GM19438 (cell line): Measurements from ENCODE around the gene AUTS2.

Source experiments
- ATAC-seq: cut with Tn5 transposase; IDR thresholded peaks from one replicate; pipeline ENCODE4 v1.9.1; 2021; ENCODE audit warnings: low read depth; ENCODE audit not compliant: unreplicated experiment

Gene AUTS2

GRCh38 chr7:69599286-69599954 is 1.1 kb downstream of the AUTS2 start:
- no peak for ATAC-seq

- no peak for ATAC-seq
Measured at GRCh38 chr7:69599955-69600709, 1.9 kb downstream of the AUTS2 start.

DNA sequence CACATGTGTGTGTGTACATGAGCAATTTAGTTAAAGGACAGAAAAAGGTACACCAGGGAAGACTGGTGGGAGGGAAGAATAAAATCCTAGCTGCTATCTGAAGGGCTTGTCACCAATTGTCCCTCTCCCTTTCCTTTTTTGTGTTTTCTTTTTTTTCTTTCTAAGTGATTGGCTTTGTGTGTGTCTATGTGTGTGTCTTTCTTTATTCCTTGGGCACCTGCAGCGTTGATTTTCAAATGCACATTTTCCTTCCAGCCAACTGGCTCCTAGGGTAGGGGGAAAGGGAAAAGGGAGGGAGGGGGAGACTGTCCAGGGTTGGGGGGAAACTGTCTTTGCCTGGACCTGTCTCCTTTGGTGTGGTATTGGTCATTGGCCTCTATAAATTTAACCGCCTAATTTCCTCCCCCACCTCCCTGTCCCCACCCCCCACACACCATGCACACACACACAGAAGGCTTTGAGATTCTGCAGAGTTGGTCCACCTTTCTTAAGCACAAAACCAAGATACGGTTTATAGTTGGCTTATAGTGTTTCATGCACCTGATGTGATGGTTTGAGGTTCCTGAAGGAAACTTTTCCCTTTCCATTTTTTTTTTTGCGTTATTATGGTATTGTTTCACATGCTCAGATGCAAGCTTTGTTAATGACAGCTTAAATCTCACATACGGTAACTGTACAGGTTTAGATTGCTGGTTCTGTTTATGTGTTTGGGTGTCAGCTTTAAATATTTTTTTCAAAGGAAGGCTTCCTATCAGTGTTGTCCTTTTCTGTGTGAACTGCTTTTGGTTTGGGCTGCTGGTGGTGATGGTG is 2.6 kb downstream of the AUTS2 start:
- no peak for ATAC-seq

GRCh38 chr7:69602522-69602921 is 4.2 kb downstream of the AUTS2 start:
- no peak for ATAC-seq

- no peak for ATAC-seq
Measured at GRCh38 chr7:69603351-69603750, 5.1 kb downstream of the AUTS2 start.

- ATAC-seq, result peak; percentile 63
Measured at GRCh38 chr7:69603937-69604494, 5.7 kb downstream of the AUTS2 start.

DNA sequence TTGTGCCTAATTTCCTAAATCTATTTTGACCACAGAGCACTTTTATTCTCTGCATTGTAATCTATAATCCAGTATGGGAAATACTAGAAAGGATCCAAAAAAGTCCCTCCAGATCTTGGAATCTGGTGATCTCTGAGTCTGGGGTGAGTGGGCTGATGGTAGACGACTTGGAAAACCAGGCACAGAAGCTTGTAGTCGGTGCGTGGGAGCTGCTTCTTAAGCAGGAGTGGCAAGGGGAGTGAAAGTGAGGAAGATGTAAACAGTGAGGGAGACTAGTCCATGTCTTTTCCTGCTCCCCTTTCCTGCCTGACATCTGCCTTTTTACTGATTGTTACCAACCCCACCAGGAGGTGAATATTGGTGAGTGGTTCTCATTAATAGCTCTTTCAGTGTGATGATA is 6.8 kb downstream of the AUTS2 start:
- ATAC-seq, result no peak

DNA sequence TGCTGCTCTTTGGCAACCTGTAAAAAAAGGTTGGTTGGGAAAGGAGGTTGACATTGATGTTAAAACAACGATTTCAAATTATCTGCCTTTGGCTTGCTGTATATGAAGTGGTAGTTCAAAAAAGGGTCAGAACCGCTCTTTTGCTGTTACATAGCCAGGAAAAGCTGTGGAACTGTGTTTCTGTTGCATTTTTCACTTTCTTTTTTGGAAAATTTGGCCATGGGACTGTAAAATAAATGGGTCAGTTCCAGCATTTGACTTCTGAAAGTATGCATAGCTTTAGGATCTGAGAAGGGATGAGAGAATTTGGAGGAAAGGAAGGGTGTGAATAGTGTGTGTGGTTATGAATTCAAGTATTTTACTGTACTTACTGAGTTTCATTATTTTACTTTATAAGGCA is 7.3 kb downstream of the AUTS2 start:
- ATAC-seq, result no peak

DNA sequence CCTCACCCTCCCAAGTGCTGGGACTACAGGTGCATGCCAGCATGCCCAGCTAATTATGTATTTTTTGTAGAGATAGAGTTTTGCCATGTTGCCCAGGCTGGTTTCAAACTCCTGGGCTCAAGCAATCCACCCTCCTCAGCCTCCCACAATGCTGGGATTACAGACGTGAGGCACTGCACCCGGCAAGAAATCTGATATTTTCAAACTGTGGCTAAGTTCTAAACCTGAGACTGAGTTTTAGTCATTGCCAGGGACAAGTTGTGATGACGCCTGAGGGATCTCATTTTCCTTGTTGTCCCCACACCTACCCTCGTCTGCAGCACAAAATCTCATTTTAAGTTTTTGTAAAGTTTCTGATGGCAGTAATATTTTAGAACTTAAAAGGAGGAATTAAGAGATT is 9.8 kb downstream of the AUTS2 start:
- ATAC-seq, result no peak

- no peak for ATAC-seq
Measured at GRCh38 chr7:69608878-69609277, 10.6 kb downstream of the AUTS2 start.

GRCh38 chr7:69609541-69610373 is 11.5 kb downstream of the AUTS2 start:
- ATAC-seq, result no peak

- no peak for ATAC-seq
Measured at GRCh38 chr7:69610374-69611084, 12.3 kb downstream of the AUTS2 start.

DNA sequence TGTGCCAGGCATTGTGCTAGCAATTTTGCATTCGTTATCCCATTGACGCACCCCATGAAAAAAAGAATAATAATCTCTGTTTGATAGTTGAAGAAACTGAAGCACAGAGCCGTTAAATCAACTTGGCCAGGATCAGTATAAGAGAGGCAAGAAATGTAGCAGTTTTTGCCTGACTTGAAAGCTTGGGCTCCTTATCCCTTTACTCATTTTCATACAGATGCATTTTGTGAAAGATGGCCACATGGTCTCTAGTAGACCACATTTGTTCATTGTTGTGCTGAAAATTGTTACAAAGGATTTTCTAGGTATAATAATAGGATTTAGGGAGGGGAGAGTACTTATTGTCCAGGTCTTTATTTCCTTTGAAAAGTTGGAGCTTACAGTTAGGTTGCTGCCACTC is 14.7 kb downstream of the AUTS2 start:
- ATAC-seq, result no peak

DNA sequence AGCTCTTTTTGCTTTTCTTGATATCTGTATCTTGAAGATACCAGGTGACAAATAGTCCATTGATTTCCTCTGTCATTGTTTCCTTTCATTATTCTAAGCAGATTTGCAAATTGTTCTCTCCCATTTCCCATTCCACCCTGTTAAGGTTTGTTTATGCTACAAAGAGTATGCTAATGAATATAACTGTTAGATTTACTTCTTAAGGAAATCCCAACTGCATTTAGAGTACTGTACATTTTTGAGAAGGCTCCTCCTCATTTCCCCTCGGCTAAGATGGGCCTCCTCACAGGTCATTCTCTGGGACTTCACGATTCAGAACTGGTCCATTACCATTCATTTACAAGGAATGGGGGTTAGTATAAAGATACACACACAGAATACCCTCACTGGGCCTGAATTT is 15.6 kb downstream of the AUTS2 start:
- ATAC-seq, result no peak

GRCh38 chr7:69615685-69616084 is 17.4 kb downstream of the AUTS2 start:
- ATAC-seq, result no peak

DNA sequence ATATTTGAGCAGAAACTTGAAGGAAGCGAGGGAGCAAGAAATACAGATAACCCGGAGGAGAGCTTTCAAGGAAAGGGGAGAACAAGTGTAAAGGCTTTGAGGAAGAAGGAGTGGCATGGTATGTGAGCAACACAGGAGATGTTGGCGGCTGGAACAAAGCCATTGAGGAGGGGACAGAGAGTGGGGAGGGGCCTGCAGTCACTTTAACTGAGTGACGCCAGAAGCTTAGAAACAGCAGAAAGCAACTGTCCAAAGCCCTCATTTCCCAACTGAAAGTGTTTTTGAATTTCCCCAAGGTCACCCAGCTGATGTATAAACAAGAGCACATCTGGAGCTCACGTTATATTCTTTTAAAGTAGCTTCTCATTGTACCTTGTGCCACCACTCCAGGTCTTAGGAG is 19.1 kb downstream of the AUTS2 start:
- no peak for ATAC-seq

DNA sequence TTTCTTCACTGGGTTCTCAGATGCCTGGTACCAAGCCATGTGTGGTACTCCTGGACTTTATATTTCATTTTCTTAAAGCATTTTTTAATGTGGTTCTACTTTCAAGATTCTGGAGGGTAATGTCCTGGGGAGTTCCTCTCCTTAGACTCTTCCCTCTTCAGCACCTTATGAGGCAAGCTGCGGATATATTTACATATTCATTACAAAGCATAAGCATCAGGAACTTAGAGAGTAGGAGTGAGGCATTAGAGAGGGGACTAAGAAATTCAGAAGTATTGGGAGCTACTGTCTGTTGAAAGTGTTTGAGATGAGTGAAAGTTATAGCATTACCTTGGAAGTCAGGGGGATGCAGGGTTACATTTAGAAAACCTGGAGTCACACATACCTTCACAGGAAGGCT is 20.8 kb downstream of the AUTS2 start:
- ATAC-seq, result no peak

DNA sequence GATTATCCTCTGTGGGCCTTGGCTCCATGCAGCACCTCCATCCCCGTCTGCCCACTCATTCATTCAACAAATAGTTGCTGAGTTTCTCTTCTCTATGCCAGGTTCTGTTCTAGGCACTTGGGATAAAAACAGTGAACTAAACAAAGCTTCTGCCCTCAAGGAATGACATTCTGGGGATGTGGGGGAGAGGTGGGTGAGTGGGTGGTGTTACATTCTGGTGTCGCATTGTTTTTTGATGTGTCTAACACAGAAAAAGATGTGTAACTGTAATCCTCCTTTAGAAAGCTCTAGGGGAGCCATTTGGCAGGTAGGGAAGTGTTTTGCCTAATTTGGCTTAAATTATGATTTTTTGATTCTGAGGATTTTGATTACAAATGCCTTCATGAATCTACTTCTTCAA is 21.4 kb downstream of the AUTS2 start:
- no peak for ATAC-seq

GRCh38 chr7:69620063-69620462 is 21.8 kb downstream of the AUTS2 start:
- no peak for ATAC-seq

DNA sequence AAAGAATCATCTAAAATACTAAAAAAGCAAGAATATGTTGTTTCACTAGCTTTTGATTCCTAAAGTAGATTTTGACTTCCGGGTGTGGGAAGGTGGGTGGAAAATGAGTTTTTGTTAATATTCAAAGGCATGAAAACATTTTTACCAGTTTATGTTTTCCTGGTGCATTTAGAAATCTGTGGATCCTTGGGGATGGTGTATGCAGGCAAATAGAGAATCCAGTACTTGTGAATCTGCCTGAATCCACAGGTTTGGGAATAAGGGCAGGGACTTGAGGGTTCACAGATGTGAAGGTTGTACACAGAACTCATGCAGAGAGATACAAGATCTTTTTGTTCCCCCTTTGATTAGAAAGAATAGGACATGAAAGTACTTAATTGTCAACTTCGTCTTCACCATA is 22.4 kb downstream of the AUTS2 start:
- no peak for ATAC-seq
